SK-N-SH treated with all-trans-retinoic acid at 6 μM for 48 hours (cell line): ENCODE data around the gene SART3.

Source experiments
- CSDC2 ChIP-seq: fragments of 250-450 bp; sonication (Bioruptor Pico); IDR thresholded peaks from 2 replicates; pipeline ENCODE4 v1.5.0; 2020; ENCODE audit warnings: mild to moderate bottlenecking, moderate library complexity
- ESRRG ChIP-seq: fragments of 250-450 bp; sonication (Bioruptor Pico); IDR thresholded peaks from 2 replicates; pipeline ENCODE4 v1.6.1; 2021; ENCODE audit warnings: mild to moderate bottlenecking
- ZNF565 ChIP-seq: fragments of 450-650 bp; formaldehyde crosslinking; conservative IDR thresholded peaks from 2 replicates; pipeline ENCODE4 v1.5.0; 2020; ENCODE audit warnings: low read depth, mild to moderate bottlenecking, moderate library complexity

GRCh38 chr12:108562348-108563135 lies 1.6 kb upstream of the SART3 start, which contains the start of gene ISCU:
- TF ChIP-seq ESRRG: no peak
- no peak for TF ChIP-seq ZNF565
- no peak for TF ChIP-seq CSDC2 (CRISPR knock-in tag)
